Measurements from ENCODE around the gene ZMIZ2.

Gene ZMIZ2

DNA sequence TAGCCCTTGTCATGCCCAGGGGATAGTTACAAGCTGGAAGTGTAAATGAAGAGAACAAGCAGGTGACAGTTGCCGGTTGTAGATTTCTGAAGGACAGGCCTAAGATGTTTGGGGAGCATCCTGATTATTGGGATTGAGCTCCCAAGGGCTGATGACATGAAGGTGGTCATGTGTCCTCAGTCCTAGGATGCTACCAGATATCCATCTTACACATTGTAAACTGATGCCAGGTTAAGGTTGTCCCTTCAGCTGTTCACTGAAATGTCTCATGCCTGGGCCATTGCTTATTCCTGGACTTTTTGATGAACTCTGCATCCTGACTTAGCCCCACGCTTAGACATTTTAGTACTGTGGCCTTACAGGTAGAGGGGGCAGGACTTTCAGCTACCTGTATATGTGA lies 1.3 kb downstream of the ZMIZ2 start:
- no peaks in the 10 kb centered on the region for H3K36me3 ChIP-seq (ENCODE audit: control insufficient read depth, low read depth, low read length)
- H3K4me1 ChIP-seq (ENCODE audit: control insufficient read depth, low read depth, low read length), result peaks cover 15% of the 10 kb centered on the region
- H3K27me3 ChIP-seq (ENCODE audit: control insufficient read depth, insufficient read depth, low read length), result no peaks in the 10 kb centered on the region
- H3K27ac ChIP-seq (ENCODE audit: low read length), result no peak overlapping the region
- H3K9me3 ChIP-seq (ENCODE audit: control insufficient read depth, low read depth, low read length), result no peaks in the 10 kb centered on the region
- H3K4me3 ChIP-seq (ENCODE audit: low read length), result peak overlapping the region; percentile 87
- no peak overlapping the region for H3K9ac ChIP-seq (ENCODE audit: low read length)

DNA sequence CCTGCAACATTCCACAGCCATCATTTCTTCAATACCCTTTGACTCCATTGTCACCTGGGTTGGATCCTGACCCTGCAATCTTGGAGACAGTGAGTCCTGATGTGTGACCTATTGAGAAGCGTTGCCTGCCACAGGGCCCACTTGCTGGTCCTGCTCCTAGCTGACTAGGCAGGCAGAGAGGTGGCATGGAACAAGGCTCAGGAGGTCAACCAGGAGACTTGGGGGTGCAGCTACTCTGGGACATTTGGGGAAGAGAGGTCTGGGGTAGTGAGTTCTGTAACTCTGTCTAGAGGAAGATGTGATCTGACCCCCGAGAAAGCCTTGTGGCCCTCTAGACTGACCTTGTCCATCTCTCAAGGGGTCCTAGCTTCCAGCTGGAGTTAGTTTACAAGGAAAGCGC lies 1.8 kb downstream of the ZMIZ2 start:
- Histone ChIP-seq H3K9ac (ENCODE audit: low read length) (no peak overlapping the region), H3K27ac (ENCODE audit: low read length) (no peak overlapping the region), H3K27me3 (ENCODE audit: control insufficient read depth, insufficient read depth, low read length) (no peaks in the 10 kb centered on the region), H3K9me3 (ENCODE audit: control insufficient read depth, low read depth, low read length) (no peaks in the 10 kb centered on the region), H3K4me3 (ENCODE audit: low read length) (no peak overlapping the region), H3K4me1 (ENCODE audit: control insufficient read depth, low read depth, low read length) (peaks cover 15% of the 10 kb centered on the region), H3K36me3 (ENCODE audit: control insufficient read depth, low read depth, low read length) (no peaks in the 10 kb centered on the region)

DNA sequence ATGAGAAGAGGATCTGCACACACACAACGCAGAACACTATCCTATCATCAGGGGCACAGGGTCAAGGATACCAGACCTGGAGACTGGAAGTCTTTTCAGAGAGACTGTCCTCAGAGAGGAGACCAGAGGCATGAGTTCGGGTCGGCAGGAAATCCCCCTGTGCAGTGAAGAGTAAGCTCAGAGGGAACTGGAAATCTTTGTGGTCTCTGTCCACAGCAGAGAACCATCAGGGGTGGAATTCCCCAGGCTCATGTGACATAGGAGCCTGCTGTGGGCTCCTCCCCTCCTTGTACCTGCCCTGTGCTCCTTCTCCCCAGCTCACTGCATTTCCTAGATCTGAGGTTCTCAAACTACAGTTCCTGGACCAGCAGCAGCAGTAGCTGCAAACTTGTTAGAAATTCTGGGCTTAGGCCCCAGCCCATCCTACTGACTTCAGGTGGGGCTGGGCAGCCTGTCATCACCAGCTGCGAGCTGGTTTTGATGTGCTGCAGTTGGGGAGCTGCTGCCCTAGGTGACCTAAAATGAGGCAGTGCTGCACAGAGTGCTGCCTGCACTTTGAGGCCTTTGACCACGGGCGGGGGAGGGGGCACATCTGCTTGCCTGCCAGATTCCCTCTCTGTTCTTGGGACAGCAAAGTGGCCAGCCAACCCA lies 2.4 kb downstream of the ZMIZ2 start:
- Histone ChIP-seq H3K27me3 (ENCODE audit: control insufficient read depth, insufficient read depth, low read length) (no peaks in the 10 kb centered on the region), H3K4me1 (ENCODE audit: control insufficient read depth, low read depth, low read length) (peaks cover 15% of the 10 kb centered on the region), H3K36me3 (ENCODE audit: control insufficient read depth, low read depth, low read length) (no peaks in the 10 kb centered on the region), H3K27ac (ENCODE audit: low read length) (no peak overlapping the region), H3K4me3 (ENCODE audit: low read length) (no peak overlapping the region), H3K9ac (ENCODE audit: low read length) (no peak overlapping the region), H3K9me3 (ENCODE audit: control insufficient read depth, low read depth, low read length) (no peaks in the 10 kb centered on the region)

DNA sequence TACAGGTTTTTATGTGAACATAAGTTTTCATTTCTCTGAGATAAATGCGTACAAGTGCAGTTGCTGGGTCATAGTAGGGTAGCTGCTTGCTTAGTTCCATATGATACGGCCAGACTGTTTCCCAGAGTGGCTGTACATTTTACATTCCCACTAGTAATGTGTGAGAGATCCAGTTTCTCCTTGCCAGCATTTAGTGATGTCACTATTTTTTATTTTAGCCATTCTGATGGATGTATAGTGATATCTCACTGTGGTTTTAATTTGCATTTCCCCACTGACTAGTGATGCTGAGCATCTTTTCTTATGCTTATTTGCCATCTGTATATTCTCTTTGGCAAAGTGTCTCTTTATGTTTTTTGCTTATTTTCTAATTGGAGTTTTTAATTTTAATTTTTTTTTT lies 4.2 kb downstream of the ZMIZ2 start:
- no peak overlapping the region for H3K27ac ChIP-seq (ENCODE audit: low read length)
- H3K27me3 ChIP-seq (ENCODE audit: control insufficient read depth, insufficient read depth, low read length), result no peaks in the 10 kb centered on the region
- peaks cover 12% of the 10 kb centered on the region for H3K4me1 ChIP-seq (ENCODE audit: control insufficient read depth, low read depth, low read length)
- H3K9ac ChIP-seq (ENCODE audit: low read length), result no peak overlapping the region
- H3K4me3 ChIP-seq (ENCODE audit: low read length), result no peak overlapping the region
- peaks cover 7% of the 10 kb centered on the region for H3K36me3 ChIP-seq (ENCODE audit: control insufficient read depth, low read depth, low read length)
- H3K9me3 ChIP-seq (ENCODE audit: control insufficient read depth, low read depth, low read length), result no peaks in the 10 kb centered on the region

DNA sequence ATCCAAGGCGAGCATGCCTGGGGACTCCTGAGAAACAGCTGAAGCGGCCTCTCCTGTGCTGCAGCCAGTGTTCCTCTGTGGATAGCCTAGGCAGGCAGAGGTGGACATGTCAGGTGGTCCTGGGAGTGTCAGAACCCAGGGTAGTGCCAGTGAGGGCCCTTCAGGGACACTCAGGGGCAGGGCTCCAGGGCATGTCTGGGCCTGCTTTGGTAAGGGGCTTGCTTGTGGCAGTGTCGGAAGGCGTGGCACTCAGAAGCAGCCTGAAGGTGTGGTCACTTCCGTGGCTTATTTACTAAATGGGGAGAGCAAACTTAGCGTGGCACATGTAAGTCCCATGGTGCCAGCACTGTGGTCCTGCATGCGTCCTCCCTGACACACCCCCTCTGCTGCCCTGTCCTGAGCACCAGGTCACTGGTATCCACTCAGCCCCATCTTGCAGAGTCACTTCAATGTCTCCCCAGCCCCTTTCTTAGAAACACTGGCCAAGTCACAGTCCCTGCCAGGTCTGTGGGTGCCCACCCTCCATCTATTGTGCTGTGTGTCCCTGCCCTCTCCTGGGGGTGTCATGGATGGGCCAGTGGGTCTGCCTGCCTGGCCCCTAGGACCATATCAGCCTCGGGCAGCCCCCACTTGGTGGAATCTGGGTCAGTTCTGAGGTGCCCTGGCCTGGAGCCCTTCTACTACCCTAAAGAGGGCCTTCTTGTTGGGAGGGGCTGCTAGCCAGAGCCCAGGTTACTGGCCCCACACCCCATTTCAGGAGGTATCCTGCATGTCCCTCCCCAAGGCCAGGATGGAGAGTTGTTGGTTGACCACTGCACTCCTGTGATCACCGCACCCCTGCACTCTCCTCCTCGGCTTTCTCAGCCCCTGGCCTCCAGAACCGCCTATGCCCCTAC lies 6.4 kb downstream of the ZMIZ2 start:
- peaks cover 7% of the 10 kb centered on the region for H3K4me1 ChIP-seq (ENCODE audit: control insufficient read depth, low read depth, low read length)
- H3K27ac ChIP-seq (ENCODE audit: low read length), result no peak overlapping the region
- H3K9ac ChIP-seq (ENCODE audit: low read length), result no peak overlapping the region
- peaks cover 11% of the 10 kb centered on the region for H3K36me3 ChIP-seq (ENCODE audit: control insufficient read depth, low read depth, low read length)
- no peak overlapping the region for H3K4me3 ChIP-seq (ENCODE audit: low read length)
- H3K27me3 ChIP-seq (ENCODE audit: control insufficient read depth, insufficient read depth, low read length), result no peaks in the 10 kb centered on the region
- H3K9me3 ChIP-seq (ENCODE audit: control insufficient read depth, low read depth, low read length), result no peaks in the 10 kb centered on the region

DNA sequence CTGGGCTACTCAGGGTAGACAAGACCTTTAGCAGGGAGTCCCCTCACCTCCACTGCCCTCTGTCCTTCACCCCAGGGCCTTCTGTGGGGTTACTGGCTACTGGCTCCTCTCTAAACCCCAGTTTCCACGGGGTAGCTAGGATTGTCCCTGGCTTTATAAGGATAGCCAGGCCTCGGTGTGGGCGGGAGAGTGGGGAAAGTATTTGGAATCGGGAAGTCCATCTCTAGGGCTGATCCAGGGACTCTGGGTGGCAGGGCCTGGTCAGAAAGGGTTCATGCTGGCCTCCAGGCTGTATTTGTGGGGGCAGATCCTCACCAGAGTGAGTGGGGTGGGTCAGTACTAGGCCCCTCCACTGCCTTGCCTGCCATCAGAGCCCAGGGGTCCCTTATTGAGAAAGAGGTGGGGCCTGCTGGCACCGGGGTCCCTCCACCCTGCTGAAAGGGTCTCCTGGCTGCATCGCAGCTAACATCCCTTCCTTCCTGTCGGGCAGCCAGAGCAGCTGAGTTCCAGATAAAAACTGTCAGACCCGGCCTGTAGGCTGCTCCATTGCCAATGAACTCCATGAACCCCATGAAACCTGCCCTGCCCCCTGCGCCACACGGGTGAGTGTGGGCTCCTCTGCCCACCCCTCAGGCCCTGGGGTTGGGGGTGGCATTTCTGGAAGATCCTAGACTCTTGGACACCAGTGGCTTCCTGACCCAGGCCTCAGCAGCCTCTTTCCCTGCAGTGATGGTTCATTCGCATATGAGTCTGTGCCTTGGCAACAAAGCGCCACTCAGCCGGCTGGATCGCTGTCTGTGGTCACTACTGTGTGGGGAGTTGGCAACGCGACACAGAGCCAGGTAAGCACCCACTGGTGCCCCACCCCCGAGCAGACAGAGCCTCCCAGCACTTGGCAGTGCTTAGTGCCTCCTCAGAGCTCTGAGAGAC lies 7.3 kb downstream of the ZMIZ2 start:
- no peak overlapping the region for H3K4me3 ChIP-seq (ENCODE audit: low read length)
- no peak overlapping the region for H3K27ac ChIP-seq (ENCODE audit: low read length)
- peaks cover 19% of the 10 kb centered on the region for H3K36me3 ChIP-seq (ENCODE audit: control insufficient read depth, low read depth, low read length)
- no peaks in the 10 kb centered on the region for H3K9me3 ChIP-seq (ENCODE audit: control insufficient read depth, low read depth, low read length)
- H3K27me3 ChIP-seq (ENCODE audit: control insufficient read depth, insufficient read depth, low read length), result no peaks in the 10 kb centered on the region
- no peak overlapping the region for H3K9ac ChIP-seq (ENCODE audit: low read length)
- no peaks in the 10 kb centered on the region for H3K4me1 ChIP-seq (ENCODE audit: control insufficient read depth, low read depth, low read length)

DNA sequence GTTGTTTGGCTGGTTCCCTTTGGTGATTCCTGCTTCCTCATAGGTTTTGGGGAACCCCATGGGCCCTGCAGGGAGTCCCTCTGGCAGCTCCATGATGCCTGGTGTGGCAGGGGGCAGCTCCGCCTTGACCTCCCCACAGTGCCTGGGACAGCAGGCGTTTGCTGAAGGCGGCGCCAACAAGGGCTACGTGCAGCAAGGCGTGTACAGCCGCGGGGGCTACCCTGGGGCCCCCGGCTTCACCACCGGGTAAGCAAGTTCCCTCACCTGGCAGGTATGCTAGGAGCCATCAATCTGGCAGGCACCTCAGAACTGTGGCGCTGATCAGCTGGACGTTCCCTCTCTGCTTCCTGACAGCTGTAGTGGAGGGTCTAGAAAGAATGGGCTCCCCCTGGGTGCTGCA lies 8.3 kb downstream of the ZMIZ2 start:
- Histone ChIP-seq H3K27me3 (ENCODE audit: control insufficient read depth, insufficient read depth, low read length) (no peaks in the 10 kb centered on the region), H3K36me3 (ENCODE audit: control insufficient read depth, low read depth, low read length) (peaks cover 27% of the 10 kb centered on the region), H3K4me1 (ENCODE audit: control insufficient read depth, low read depth, low read length) (no peaks in the 10 kb centered on the region), H3K27ac (ENCODE audit: low read length) (no peak overlapping the region), H3K9me3 (ENCODE audit: control insufficient read depth, low read depth, low read length) (no peaks in the 10 kb centered on the region), H3K9ac (ENCODE audit: low read length) (no peak overlapping the region), H3K4me3 (ENCODE audit: low read length) (no peak overlapping the region)

DNA sequence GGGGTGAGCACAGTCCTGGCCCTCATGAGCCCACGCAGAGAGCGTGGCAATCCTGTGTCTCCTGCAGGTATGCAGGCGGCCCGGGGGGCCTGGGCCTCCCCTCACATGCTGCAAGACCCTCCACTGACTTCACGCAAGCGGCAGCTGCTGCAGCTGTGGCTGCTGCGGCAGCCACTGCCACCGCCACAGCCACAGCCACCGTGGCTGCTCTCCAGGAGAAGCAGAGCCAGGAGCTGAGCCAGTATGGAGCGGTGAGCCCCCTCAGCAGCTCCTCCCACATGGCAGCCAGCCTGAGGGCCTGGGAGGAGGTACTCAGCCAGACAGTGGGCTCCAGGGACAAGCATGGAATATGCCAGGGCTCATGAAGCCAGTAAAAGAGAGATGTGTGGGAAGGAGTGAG lies 8.7 kb downstream of the ZMIZ2 start:
- Histone ChIP-seq H3K27ac (ENCODE audit: low read length) (no peak overlapping the region), H3K4me1 (ENCODE audit: control insufficient read depth, low read depth, low read length) (no peaks in the 10 kb centered on the region), H3K4me3 (ENCODE audit: low read length) (no peak overlapping the region), H3K27me3 (ENCODE audit: control insufficient read depth, insufficient read depth, low read length) (no peaks in the 10 kb centered on the region), H3K9me3 (ENCODE audit: control insufficient read depth, low read depth, low read length) (no peaks in the 10 kb centered on the region), H3K9ac (ENCODE audit: low read length) (no peak overlapping the region), H3K36me3 (ENCODE audit: control insufficient read depth, low read depth, low read length) (peaks cover 31% of the 10 kb centered on the region)

DNA sequence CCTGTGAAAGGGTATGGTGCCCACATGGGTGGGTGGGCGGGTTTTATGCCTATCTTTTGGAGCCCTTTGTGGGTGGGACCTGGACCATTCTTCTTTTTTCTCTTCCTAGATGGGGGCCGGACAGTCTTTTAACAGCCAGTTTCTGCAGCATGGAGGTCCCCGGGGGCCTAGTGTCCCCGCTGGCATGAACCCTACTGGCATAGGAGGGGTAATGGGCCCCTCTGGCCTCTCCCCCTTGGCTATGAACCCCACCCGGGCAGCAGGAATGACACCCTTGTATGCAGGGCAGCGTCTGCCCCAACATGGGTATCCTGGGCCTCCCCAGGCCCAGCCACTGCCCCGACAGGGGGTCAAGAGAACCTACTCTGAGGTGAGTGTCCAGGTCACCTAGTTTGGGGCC lies 9.1 kb downstream of the ZMIZ2 start:
- peaks cover 34% of the 10 kb centered on the region for H3K36me3 ChIP-seq (ENCODE audit: control insufficient read depth, low read depth, low read length)
- no peaks in the 10 kb centered on the region for H3K9me3 ChIP-seq (ENCODE audit: control insufficient read depth, low read depth, low read length)
- H3K27ac ChIP-seq (ENCODE audit: low read length), result no peak overlapping the region
- no peaks in the 10 kb centered on the region for H3K4me1 ChIP-seq (ENCODE audit: control insufficient read depth, low read depth, low read length)
- no peak overlapping the region for H3K4me3 ChIP-seq (ENCODE audit: low read length)
- H3K9ac ChIP-seq (ENCODE audit: low read length), result no peak overlapping the region
- H3K27me3 ChIP-seq (ENCODE audit: control insufficient read depth, insufficient read depth, low read length), result no peaks in the 10 kb centered on the region

DNA sequence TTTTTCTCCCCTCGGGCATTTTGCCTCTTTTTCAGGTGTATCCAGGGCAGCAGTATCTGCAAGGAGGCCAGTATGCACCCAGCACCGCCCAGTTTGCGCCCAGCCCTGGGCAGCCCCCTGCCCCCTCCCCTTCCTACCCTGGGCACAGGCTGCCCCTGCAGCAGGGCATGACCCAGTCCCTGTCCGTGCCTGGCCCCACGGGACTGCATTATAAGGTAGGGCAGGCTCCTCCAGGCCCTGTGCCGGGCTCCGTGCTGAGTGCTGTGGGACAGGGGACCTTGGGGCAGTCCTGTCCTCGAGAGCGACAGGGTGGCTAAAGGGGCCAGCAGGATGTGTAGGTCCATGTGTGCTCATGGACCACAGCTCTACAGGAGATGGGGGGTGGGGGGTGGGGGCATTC lies 10.6 kb downstream of the ZMIZ2 start:
- Histone ChIP-seq H3K9me3 (ENCODE audit: control insufficient read depth, low read depth, low read length) (no peaks in the 10 kb centered on the region), H3K4me1 (ENCODE audit: control insufficient read depth, low read depth, low read length) (no peaks in the 10 kb centered on the region), H3K9ac (ENCODE audit: low read length) (no peak overlapping the region), H3K4me3 (ENCODE audit: low read length) (no peak overlapping the region), H3K27me3 (ENCODE audit: control insufficient read depth, insufficient read depth, low read length) (no peaks in the 10 kb centered on the region), H3K27ac (ENCODE audit: low read length) (no peak overlapping the region), H3K36me3 (ENCODE audit: control insufficient read depth, low read depth, low read length) (peaks cover 49% of the 10 kb centered on the region)

DNA sequence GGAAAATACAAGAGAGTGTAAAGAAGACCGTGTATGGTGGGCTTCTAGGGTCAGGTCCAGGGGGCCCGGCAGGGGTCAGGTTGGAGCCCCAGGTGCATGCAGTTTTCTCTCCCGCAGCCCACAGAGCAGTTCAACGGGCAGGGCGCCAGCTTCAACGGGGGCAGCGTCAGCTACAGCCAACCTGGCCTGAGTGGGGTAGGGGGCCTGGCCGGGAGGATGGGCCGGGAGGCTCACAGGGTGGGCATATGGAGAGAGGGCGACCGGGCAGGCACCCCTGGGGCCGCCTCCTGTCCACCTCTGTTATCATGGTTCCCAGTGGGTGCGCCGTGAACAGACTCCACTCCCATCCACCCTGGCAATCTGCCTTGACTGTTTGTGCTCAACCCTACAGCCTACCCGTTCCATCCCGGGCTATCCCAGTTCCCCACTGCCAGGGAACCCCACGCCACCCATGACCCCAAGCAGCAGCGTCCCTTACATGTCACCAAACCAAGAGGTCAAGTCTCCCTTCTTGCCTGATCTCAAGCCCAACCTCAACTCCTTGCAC lies 11.5 kb downstream of the ZMIZ2 start:
- Histone ChIP-seq H3K27me3 (ENCODE audit: control insufficient read depth, insufficient read depth, low read length) (no peaks in the 10 kb centered on the region), H3K36me3 (ENCODE audit: control insufficient read depth, low read depth, low read length) (peaks cover 58% of the 10 kb centered on the region), H3K27ac (ENCODE audit: low read length) (no peak overlapping the region), H3K9ac (ENCODE audit: low read length) (no peak overlapping the region), H3K4me1 (ENCODE audit: control insufficient read depth, low read depth, low read length) (no peaks in the 10 kb centered on the region), H3K9me3 (ENCODE audit: control insufficient read depth, low read depth, low read length) (no peaks in the 10 kb centered on the region), H3K4me3 (ENCODE audit: low read length) (no peak overlapping the region)
